HEK293T (cell line): ENCODE measurements around the gene SLC9B2.

ENCODE experiments used
- BHLHE40 ChIP-seq: fragments of 450-650 bp; IDR thresholded peaks from 2 replicates; pipeline ENCODE4 v1.6.1; 2016; ENCODE audit warnings: mild to moderate bottlenecking, moderate library complexity, borderline replicate concordance
- ELF4 ChIP-seq: fragments of 450-650 bp; IDR thresholded peaks from 2 replicates; pipeline ENCODE4 v1.6.1; 2017; ENCODE audit warnings: antibody characterized with exemption
- FOXA1 ChIP-seq: fragments of 450-650 bp; IDR thresholded peaks from 2 replicates; pipeline ENCODE4 v1.6.1; 2016; ENCODE audit warnings: mild to moderate bottlenecking
- FOXK2 ChIP-seq: fragments of 450-650 bp; IDR thresholded peaks from 2 replicates; pipeline ENCODE4 v1.6.1; 2016; ENCODE audit warnings: mild to moderate bottlenecking
- FOXM1 ChIP-seq: fragments of 450-650 bp; IDR thresholded peaks from 2 replicates; pipeline ENCODE4 v1.6.1; 2017; ENCODE audit warnings: mild to moderate bottlenecking, borderline replicate concordance
- HDGF ChIP-seq: fragments of 450-650 bp; IDR thresholded peaks from 2 replicates; pipeline ENCODE4 v1.6.1; 2017; ENCODE audit warnings: antibody characterized with exemption, borderline replicate concordance
- L3MBTL2 ChIP-seq: fragments of 450-650 bp; conservative IDR thresholded peaks from 2 replicates; pipeline ENCODE4 v1.6.1; 2016; ENCODE audit warnings: mild to moderate bottlenecking
- LEF1 ChIP-seq: fragments of 450-650 bp; IDR thresholded peaks from 2 replicates; pipeline ENCODE4 v1.6.1; 2017; ENCODE audit warnings: mild to moderate bottlenecking, borderline replicate concordance
- NFRKB ChIP-seq: fragments of 450-650 bp; IDR thresholded peaks from 2 replicates; pipeline ENCODE4 v1.6.1; 2016; ENCODE audit warnings: mild to moderate bottlenecking, moderate library complexity
- SP1 ChIP-seq: fragments of 450-650 bp; IDR thresholded peaks from 2 replicates; pipeline ENCODE4 v1.6.1; 2017
- SUZ12 ChIP-seq: fragments of 450-650 bp; IDR thresholded peaks from 2 replicates; pipeline ENCODE4 v1.6.1; 2016; ENCODE audit warnings: mild to moderate bottlenecking
- TARDBP ChIP-seq: fragments of 450-650 bp; IDR thresholded peaks from 2 replicates; pipeline ENCODE4 v1.6.1; 2016
- ZNF384 ChIP-seq: fragments of 450-650 bp; IDR thresholded peaks from 2 replicates; pipeline ENCODE4 v1.6.1; 2016
- TF ChIP-seq, protein P1 (sequence below): fragments of 450-650 bp; IDR thresholded peaks from 2 replicates; pipeline ENCODE4 v1.6.1; 2016

DNA sequence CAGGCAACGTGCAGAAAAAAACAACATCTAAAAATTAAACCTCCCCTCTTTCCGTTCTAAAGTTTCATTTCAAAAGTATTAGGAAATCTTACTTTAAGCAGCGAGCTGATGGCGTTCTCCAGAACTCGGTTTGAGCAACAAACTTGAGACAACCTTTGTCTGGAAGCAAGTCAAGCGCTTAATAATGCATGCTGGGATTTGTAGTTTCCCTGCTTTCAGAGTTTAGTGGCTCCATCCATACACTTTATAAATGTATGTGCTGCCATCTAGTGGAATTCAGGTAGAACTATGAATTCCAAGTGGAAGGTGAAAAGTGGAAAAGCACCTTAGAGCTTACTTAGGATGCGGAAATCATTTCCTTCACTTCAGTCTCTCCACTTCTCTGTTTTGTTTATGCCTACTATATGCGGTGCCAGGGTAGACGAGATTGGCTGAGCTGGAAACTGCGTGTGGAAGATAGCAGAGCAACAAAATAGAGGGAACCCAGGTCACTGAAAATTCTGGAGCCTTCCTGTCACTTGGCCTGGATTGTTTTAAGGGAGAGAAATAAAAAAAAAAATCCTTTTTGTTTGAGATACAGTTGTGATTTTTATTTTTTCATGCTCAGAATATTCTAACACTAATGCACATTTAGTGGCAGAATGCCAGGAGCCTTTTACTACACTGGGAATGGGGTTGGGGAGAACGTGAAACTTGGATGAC is 23.3 kb upstream of the SLC9B2 start, which contains the start of gene BDH2:
- TF ChIP-seq TARDBP (no peak), BHLHE40 (no peak), SP1 (no peak), SUZ12 (no peak), FOXM1 (no peak), FOXA1 (no peak), HDGF (no peak), LEF1 (no peak), L3MBTL2 (no peak), ZNF384 (no peak), ELF4 (no peak), NFRKB (no peak), FOXK2 (no peak)
- TF ChIP-seq, protein P1, sequence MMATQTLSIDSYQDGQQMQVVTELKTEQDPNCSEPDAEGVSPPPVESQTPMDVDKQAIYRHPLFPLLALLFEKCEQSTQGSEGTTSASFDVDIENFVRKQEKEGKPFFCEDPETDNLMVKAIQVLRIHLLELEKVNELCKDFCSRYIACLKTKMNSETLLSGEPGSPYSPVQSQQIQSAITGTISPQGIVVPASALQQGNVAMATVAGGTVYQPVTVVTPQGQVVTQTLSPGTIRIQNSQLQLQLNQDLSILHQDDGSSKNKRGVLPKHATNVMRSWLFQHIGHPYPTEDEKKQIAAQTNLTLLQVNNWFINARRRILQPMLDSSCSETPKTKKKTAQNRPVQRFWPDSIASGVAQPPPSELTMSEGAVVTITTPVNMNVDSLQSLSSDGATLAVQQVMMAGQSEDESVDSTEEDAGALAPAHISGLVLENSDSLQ, result no peak
